Thymus (tissue), 11 donors: Measurements from ENCODE around the gene PCDHGA5. TPM values are rescaled to one million over a fixed set of nuclear protein-coding genes. Genes with fewer than 3 reads are reported as not detected.
A peak's percentile ranks its signal among the peaks of the same experiment; 100 is the strongest.
"Not testable (repeated sequence)": the region's sequence is repeated elsewhere in the genome, so short reads cannot be mapped to it uniquely, and the experiment has no call there.

Experiments
- DNase-seq, 9 donors: peaks; one replicate each; pipeline ENCODE4 v3.0.0-alpha.2; 2013; ENCODE audit warnings: low spot score in 9 of 9, low read depth in 6 of 9, missing footprints in 1 of 9
- H3K27ac ChIP-seq, 2 donors: one replicate each; pipeline ENCODE4 v1.5.1; 2013; ENCODE audit warnings: control low read depth in 1 of 2, low read depth in 1 of 2, low read length in 1 of 2, mild to moderate bottlenecking in 1 of 2, moderate library complexity in 1 of 2
- H3K27me3 ChIP-seq, 2 donors: one replicate each; pipeline ENCODE4 v1.5.1; 2013; ENCODE audit warnings: low read length in 1 of 2; ENCODE audit not compliant: control insufficient read depth in 2 of 2, insufficient read depth in 1 of 2
- H3K36me3 ChIP-seq, 2 donors: one replicate each; pipeline ENCODE4 v1.5.1; 2013; ENCODE audit warnings: low read length in 1 of 2, mild to moderate bottlenecking in 1 of 2, moderate library complexity in 1 of 2; ENCODE audit not compliant: control insufficient read depth in 2 of 2, insufficient read depth in 2 of 2
- H3K4me1 ChIP-seq, 2 donors: one replicate each; pipeline ENCODE4 v1.5.1; 2013; ENCODE audit warnings: low read length in 2 of 2; ENCODE audit not compliant: control insufficient read depth in 2 of 2, insufficient read depth in 2 of 2
- H3K4me3 ChIP-seq, 2 donors: one replicate each; pipeline ENCODE4 v1.5.1; 2013; ENCODE audit warnings: low read length in 2 of 2, control low read depth in 1 of 2, mild to moderate bottlenecking in 1 of 2
- H3K9me3 ChIP-seq, 2 donors: one replicate each; pipeline ENCODE4 v1.5.1; 2013; ENCODE audit warnings: low read length in 1 of 2, mild to moderate bottlenecking in 1 of 2; ENCODE audit not compliant: control insufficient read depth in 2 of 2, insufficient read depth in 1 of 2
- WGBS: extraction: QIAGEN DNeasy Blood & Tissue Kit; methylation state at CpG from one replicate; pipeline ENCODE4 v1.1.7; 2013; 5-methylcytosine and 5-hydroxymethylcytosine counted together
- polyA plus RNA-seq: library from polyadenylated mRNA; stranded (reverse); fragments of 200-250 nt; gene quantifications from one replicate; pipeline ENCODE4 v1.2.3, GENCODE V29; 2013
- total RNA-seq: library from RNA; stranded (reverse); fragments of 120-200 nt; gene quantifications from one replicate; pipeline ENCODE4 v1.2.4, GENCODE V29; 2013
- donor health status: healthy.

PCDHGA5 gene
- total and polyA plus RNA-seq, 2 donors, result 0.18 to 0.19 TPM

- WGBS, result 17% methylated on average over 51 of the region's 51 CpGs
- not testable (repeated sequence) for H3K36me3 ChIP-seq, H3K4me1 ChIP-seq, H3K27ac ChIP-seq
- Histone ChIP-seq H3K9me3 (peaks cover 13 to 32% of the 10 kb centered on the region in 2 donors), H3K4me3 (peak within 1 kb of the TSS in 1 of 2 donors; percentile 25), H3K27me3 (peaks cover 19 to 79% of the 10 kb centered on the region in 2 donors)
- peak in 1 of 9 donors; percentile 46 for DNase-seq
Observed at GRCh38 chr5:141407790-141408505, 44.0 kb downstream of the PCDHGA5 start, which contains the start of gene PCDHGB6. PCDHGB6 (plus strand) TSS chr5:141408021; CDS start chr5:141408203, 182 bp downstream.

GRCh38 chr5:141409598-141410306 is 45.8 kb downstream of the PCDHGA5 start:
- no peak for DNase-seq
- 35% methylated on average over 64 of the region's 64 CpGs for WGBS
- H3K4me3 ChIP-seq, result no peak overlapping the region

DNA sequence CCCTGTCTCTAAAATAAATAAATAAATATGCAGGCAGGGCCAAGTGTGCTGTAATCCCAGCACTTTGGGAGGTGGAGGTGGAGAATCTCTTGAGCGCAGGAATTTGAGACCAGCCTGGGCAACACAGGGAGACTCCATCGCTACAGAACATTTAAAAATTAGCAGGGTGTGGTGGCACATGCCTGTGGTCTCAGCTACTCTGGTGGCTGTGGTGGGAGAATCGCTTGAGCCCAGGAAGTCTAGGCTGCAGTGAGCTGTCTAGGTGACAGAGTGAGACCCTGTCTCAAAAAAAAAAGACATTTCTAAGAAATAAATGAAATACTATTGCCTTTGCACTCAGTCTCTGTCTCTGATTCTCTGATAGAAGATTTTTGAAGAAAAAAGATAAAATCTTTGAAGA is 47.6 kb downstream of the PCDHGA5 start:
- H3K27ac ChIP-seq, result no peak overlapping the region
- peaks cover 13 to 34% of the 10 kb centered on the region in 2 donors for H3K9me3 ChIP-seq
- DNase-seq, result no peak
- H3K4me1 ChIP-seq, result peaks cover 0 to 4% of the 10 kb centered on the region in 2 donors
- 71% methylated on average over 3 of the region's 3 CpGs for WGBS
- no peak overlapping the region for H3K4me3 ChIP-seq
- H3K36me3 ChIP-seq, result no peaks in the 10 kb centered on the region
- H3K27me3 ChIP-seq, result peaks cover 38 to 89% of the 10 kb centered on the region in 2 donors

More at GRCh38 chr5:141409598-141410306, 45.8 kb downstream of the PCDHGA5 start:
- no peak overlapping the region for H3K27ac ChIP-seq
- no peaks in the 10 kb centered on the region for H3K36me3 ChIP-seq
- peaks cover 13 to 34% of the 10 kb centered on the region in 2 donors for H3K9me3 ChIP-seq
- H3K4me1 ChIP-seq, result peaks cover 0 to 4% of the 10 kb centered on the region in 2 donors
- peaks cover 31 to 79% of the 10 kb centered on the region in 2 donors for H3K27me3 ChIP-seq

DNA sequence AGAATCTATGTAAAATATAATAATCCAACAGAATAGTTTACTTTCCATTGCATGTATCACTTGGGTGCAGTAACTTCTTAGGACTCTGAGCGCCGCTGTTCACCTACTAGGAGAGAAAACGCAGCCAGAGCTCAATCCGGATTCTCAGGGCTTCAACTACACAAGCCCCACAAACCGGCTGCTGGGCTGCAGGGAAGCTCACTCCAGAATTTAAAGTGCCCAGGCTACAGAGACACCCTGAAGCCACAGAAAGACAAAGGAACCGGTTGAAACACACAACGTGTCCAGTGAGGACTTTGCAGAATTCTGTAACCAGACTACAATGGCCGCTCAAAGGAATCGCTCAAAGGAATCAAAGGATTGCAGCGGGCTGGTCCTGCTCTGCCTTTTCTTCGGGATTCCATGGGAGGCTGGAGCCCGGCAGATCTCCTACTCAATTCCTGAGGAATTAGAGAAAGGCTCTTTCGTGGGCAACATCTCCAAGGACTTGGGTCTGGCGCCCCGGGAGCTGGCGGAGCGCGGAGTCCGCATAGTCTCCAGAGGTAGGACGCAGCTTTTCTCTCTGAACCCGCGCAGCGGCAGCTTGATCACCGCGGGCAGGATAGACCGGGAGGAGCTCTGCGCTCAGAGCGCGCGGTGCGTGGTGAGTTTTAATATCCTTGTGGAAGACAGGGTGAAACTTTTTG is 49.0 kb downstream of the PCDHGA5 start, which contains the start of gene PCDHGA10:
TSS of gene PCDHGA10 (plus strand) at position 134 of the 686 bp plus-strand sequence. CDS start at position 323, 189 bp downstream.
- Histone ChIP-seq H3K4me3 (peak within 1 kb of the TSS; percentile 29 to 39), H3K27me3 (peaks cover 44 to 94% of the 10 kb centered on the region in 2 donors), H3K27ac (no peak within 1 kb of the TSS), H3K9me3 (peaks cover 13 to 30% of the 10 kb centered on the region in 2 donors), H3K36me3 (no peaks in the 10 kb centered on the region), H3K4me1 (peaks cover 0 to 4% of the 10 kb centered on the region in 2 donors)
- DNase-seq, result peak in 3 of 9 donors; percentile 32 to 67 (median 55)
- WGBS, result 12% methylated on average over 31 of the region's 31 CpGs

- peaks cover 0 to 4% of the 10 kb centered on the region in 2 donors for H3K4me1 ChIP-seq
- 16% methylated on average over 25 of the region's 25 CpGs for WGBS
- peaks cover 50 to 94% of the 10 kb centered on the region in 2 donors for H3K27me3 ChIP-seq
- H3K27ac ChIP-seq, result no peak overlapping the region
- peaks cover 14 to 29% of the 10 kb centered on the region in 2 donors for H3K9me3 ChIP-seq
- peak overlapping the region; percentile 29 to 32 for H3K4me3 ChIP-seq
- no peak for DNase-seq
- no peaks in the 10 kb centered on the region for H3K36me3 ChIP-seq
Observed at GRCh38 chr5:141413540-141414069, 49.6 kb downstream of the PCDHGA5 start.

DNA sequence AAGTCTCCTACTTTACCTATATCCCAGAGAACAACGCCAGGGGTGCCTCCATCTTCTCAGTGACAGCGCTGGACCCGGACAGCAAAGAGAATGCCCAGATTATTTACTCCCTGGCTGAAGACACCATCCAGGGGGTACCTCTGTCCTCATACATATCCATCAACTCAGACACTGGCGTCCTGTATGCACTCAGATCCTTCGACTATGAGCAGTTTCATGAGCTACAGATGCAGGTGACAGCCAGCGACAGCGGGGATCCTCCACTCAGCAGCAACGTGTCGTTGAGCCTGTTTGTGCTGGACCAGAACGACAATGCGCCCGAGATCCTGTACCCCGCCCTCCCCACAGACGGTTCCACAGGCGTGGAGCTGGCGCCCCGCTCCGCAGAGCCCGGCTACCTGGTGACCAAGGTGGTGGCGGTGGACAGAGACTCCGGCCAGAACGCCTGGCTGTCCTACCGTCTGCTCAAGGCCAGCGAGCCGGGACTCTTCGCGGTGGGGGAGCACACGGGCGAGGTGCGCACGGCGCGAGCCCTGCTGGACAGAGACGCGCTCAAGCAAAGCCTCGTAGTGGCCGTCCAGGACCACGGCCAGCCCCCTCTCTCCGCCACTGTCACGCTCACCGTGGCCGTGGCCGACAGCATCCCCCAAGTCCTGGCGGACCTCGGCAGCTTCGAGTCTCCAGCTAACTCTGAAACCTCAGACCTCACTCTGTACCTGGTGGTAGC is 50.7 kb downstream of the PCDHGA5 start:
- DNase-seq, H3K27ac ChIP-seq, H3K4me1 ChIP-seq, H3K4me3 ChIP-seq, H3K36me3 ChIP-seq: not testable (repeated sequence)
- WGBS, result 33% methylated on average over 46 of the region's 46 CpGs
- peaks cover 52 to 94% of the 10 kb centered on the region in 2 donors for H3K27me3 ChIP-seq
- H3K9me3 ChIP-seq, result peaks cover 14 to 31% of the 10 kb centered on the region in 2 donors

GRCh38 chr5:141415275-141415618 is 51.3 kb downstream of the PCDHGA5 start:
- peaks cover 48 to 94% of the 10 kb centered on the region in 2 donors for H3K27me3 ChIP-seq
- H3K4me3 ChIP-seq, H3K36me3 ChIP-seq, DNase-seq, H3K4me1 ChIP-seq, H3K27ac ChIP-seq: not testable (repeated sequence)
- 28% methylated on average over 24 of the region's 24 CpGs for WGBS
- peaks cover 12 to 27% of the 10 kb centered on the region in 2 donors for H3K9me3 ChIP-seq
